Measurements from ENCODE around the gene OR10G6. TPM values are rescaled to one million over a fixed set of nuclear protein-coding genes. Genes with fewer than 3 reads are reported as not detected.

The OR10G6 gene
- total RNA-seq, 2 experiments from 2014 or later: not detected

DNA sequence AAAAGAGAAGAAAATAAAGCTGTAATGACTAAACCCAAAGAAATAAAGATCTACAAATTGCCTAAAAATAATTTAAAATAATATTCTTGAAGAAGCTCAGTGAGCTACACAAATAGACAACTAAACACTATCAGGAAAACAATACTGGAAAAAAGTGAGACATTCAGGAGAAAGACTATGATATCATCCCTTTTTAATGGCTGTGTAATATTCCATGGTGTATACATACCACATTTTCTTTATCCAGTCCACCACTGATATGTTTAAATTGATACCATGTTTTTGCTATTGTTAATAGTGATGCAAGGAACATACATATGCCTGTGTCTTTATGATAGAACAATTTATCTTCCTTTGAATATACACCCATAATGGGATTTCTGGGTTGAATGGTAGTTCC is 38.2 kb downstream of the OR10G6 start:
- Mint-ChIP-seq H3K27me3 (ENCODE audit: low read depth) (no peaks in the 10 kb centered on the region), H3K4me3 (no peak overlapping the region), H3K9me3 (ENCODE audit: insufficient read depth) (no peaks in the 10 kb centered on the region), H3K4me1 (ENCODE audit: low read depth) (no peaks in the 10 kb centered on the region), H3K27ac (no peak overlapping the region), H3K36me3 (ENCODE audit: low read depth) (no peaks in the 10 kb centered on the region)
- ATAC-seq (no peak), DNase-seq (no peak)
- ChIA-PET POLR2A (no interaction called here), CTCF (no interaction called here)

DNA sequence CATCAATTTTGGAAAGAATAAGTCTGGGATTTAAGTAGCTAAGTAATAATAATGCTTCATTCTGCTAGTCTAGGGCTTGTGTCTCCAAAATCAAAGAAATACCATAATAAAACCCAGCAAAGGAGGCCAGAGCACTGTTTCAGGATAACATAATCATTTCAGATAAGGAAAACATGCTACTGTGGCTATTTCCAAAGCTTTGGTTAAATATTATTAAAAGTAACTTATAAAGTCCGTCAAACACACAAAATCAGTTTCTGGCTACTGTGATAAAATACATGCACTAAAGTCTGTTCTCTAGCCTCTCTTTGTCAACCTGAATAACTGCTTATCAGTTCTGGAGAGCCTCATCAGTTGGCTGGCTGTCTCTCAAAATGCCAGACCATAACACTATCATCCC is 49.8 kb downstream of the OR10G6 start:
- no peaks in the 10 kb centered on the region for H3K9me3 Mint-ChIP-seq (ENCODE audit: insufficient read depth)
- DNase-seq (no peak), ATAC-seq (no peak)
- H3K36me3 Mint-ChIP-seq (ENCODE audit: low read depth): no peaks in the 10 kb centered on the region
- H3K4me3 Mint-ChIP-seq: no peak overlapping the region
- POLR2A ChIA-PET: no interaction called here
- CTCF ChIA-PET: no interaction called here
- H3K4me1 Mint-ChIP-seq (ENCODE audit: low read depth): no peaks in the 10 kb centered on the region
- H3K27me3 Mint-ChIP-seq (ENCODE audit: low read depth): no peaks in the 10 kb centered on the region
- H3K27ac Mint-ChIP-seq: no peak overlapping the region

Other genes starting within 250 kb of the OR10G6 start
- gene OR6X1, start 240.6 kb downstream of the OR10G6 start, total RNA-seq: not detected
- not detected for gene OR6M1, start 188.8 kb downstream of the OR10G6 start, total RNA-seq
- not detected for gene TMEM225, start 109.5 kb downstream of the OR10G6 start, total RNA-seq
- gene OR8D4, start 93.0 kb downstream of the OR10G6 start, total RNA-seq: not detected
- gene OR4D5, start 55.5 kb downstream of the OR10G6 start, total RNA-seq: not detected
- gene OR6T1, start 51.3 kb downstream of the OR10G6 start, total RNA-seq: not detected
- not detected for gene OR10S1, start 17.4 kb downstream of the OR10G6 start, total RNA-seq
- gene OR10G4, start 17.8 kb upstream of the OR10G6 start, total RNA-seq: not detected
- gene OR10G9, start 27.9 kb upstream of the OR10G6 start, total RNA-seq: not detected
- gene OR10G8, start 31.6 kb upstream of the OR10G6 start, total RNA-seq: not detected
- gene OR10G7, start 46.2 kb upstream of the OR10G6 start, total RNA-seq: not detected
- 1 to 10 TPM; 3.3 to 3.8 TPM for gene VWA5A, start 120.3 kb upstream of the OR10G6 start, total RNA-seq
- gene OR10D3, start 188.2 kb upstream of the OR10G6 start, total RNA-seq: not detected
- gene OR8G1, start 245.9 kb upstream of the OR10G6 start, total RNA-seq: not detected